B cell (primary cell): ENCODE data around the gene SERPINE2.

ENCODE experiments used
- EZH2 ChIP-seq: IDR thresholded peaks from 2 replicates; pipeline ENCODE4 v1.6.1; 2012; ENCODE audit warnings: borderline replicate concordance, low read depth, mild to moderate bottlenecking, moderate library complexity, low read length; ENCODE audit not compliant: insufficient read depth, poor library complexity, severe bottlenecking
- TF ChIP-seq, protein P1 (sequence below): fragments of 200-600 bp; IDR thresholded peaks from one replicate; pipeline ENCODE4 v1.8.0; 2022; ENCODE audit warnings: antibody characterized with exemption, mild to moderate bottlenecking

DNA sequence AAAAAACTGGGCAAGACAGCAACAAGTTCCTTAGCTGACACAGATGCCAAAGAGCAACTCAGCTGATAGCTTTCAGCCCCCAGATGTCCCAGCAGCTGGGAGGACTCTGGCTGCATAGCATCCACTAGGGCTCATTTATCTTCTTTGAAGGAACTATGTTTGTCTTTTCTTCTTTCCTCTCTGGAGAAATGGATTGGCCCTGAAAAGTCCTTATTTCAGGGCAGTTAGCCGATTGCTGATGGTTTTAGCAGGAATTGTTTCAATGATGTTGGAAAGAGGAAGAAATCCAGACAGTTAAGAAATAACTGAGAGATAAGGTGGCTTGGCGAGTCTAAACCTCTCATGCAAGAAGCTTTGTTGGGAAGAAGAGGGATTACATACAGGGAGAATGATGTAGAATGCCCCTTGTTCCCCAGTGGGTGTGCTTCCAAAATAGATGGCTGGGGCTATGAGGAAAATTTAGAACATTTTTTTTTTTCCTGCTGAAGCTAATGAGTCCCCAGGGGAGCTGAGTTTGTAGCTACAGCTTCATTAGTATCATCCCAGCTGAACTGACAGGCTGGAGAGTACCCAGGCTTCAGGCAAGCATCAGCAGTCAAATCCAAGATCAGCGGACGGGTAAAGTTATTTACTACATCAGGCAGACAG is 33.6 kb upstream of the SERPINE2 start:
- TF ChIP-seq, protein P1, sequence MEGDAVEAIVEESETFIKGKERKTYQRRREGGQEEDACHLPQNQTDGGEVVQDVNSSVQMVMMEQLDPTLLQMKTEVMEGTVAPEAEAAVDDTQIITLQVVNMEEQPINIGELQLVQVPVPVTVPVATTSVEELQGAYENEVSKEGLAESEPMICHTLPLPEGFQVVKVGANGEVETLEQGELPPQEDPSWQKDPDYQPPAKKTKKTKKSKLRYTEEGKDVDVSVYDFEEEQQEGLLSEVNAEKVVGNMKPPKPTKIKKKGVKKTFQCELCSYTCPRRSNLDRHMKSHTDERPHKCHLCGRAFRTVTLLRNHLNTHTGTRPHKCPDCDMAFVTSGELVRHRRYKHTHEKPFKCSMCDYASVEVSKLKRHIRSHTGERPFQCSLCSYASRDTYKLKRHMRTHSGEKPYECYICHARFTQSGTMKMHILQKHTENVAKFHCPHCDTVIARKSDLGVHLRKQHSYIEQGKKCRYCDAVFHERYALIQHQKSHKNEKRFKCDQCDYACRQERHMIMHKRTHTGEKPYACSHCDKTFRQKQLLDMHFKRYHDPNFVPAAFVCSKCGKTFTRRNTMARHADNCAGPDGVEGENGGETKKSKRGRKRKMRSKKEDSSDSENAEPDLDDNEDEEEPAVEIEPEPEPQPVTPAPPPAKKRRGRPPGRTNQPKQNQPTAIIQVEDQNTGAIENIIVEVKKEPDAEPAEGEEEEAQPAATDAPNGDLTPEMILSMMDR, result no peak
- TF ChIP-seq EZH2, result no peak
